SIG-M5 treated with dmso at 0.1 percent for 504 hours (cell line): ENCODE results near the gene TFDP2.
A peak's percentile ranks its signal among the peaks of the same experiment; 100 is the strongest.
"Not testable (repeated sequence)": the region's sequence is repeated elsewhere in the genome, so short reads cannot be mapped to it uniquely, and the experiment has no call there.

Experiments
- DNase-seq: peaks from one replicate; lab custom pipeline; 2025; ENCODE audit not compliant: unreplicated experiment; lab: John Stamatoyannopoulos, UW

Gene TFDP2

DNA sequence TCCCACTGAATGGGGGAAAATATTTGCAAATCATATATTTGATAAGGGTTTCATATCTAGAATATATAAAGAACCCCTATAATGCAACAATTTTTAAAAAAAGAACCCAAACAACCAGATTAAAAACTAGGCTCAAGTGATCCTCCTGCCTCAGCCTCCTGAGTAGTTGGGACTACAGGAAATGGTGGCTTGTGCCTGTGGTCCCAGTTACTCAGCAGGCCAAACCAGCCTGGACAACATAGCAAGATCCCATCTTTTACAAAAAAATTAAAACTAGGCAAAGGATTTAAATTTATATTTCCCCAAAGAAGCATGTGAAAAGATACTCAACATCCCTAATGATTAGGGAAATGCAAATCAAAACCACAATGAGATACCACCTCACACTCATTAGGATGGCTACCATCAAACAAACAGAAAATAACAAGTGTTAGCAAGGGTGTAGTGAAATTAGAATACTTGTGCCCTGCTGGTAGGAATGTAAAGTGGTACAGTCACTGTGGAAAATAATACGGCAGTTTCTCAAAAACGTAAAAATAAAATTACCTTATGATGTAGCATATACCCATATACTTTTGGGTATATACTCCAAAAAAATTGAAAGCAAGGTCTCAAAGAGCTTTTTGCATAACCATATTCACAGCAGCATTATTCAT lies 19.7 kb downstream of the TFDP2 start:
- DNase-seq: no peak

DNA sequence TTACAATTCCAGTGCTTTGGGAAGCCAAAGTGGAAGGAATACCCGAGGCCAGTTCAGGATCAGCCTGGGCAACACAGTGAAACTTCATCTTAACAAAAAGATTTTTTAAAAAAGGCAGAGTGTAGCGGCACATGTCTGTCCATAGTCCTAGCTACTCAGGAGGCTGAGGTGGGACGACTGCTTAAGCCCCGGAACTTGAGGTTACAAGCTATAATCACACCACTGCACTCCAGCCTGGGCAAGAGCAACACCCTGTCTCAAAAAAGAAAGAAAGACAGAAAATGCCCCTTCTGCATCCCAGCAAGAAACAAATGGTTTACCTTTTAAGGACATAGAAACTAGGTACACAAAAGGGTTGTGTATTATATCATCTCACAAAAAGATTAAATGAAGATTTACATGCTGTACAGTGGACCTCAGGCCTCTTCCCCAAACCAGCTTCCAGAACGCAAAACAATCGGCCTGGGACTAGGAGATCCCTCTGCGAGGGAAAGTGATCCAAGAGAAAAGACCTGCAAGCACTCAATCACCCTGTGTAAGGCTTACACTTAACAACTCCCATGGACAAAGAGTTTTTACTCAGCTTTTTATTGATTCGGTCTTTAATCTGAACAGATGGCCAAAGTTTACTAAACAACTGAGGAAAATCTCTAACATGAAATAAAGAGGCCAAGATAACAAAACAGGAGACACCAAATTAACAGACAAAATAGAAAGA lies 21.2 kb downstream of the TFDP2 start:
- DNase-seq: no peak

DNA sequence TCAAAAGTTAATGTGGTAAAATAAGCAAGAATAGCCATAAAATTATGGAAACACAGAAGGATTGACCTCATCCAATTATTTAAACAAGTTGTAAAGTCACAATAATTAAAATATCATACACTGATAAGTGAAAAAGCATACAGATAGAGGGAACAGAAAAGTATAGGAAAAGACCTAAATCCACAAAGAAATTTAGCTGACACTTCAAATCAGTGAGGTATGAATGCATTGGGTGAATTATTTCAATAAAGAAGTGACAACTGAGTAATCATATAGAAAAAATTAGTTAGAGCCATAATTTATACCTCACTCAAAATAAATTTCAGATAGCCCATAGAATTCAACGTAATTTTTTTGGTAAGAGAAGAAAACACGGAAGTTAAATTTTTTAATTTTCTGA lies 25.1 kb downstream of the TFDP2 start:
- DNase-seq: no peak

DNA sequence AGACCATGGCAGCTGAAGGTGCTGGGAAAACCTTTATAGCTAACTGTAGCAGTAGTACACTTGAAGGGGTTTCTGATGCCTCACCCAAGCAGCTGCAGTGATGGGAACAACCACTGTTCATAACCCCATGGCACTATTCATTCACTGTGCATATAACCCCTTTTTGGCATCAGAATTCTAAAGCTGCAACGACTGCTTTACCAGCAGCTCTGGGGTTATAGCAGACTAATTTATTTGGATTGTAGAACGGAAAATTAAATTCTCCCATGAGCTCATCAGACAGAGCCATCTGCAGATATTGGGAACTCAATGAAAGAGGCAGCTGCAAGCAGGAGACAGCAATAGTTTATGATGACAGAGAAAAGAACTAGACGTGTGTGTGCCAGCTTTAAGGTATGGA lies 28.6 kb downstream of the TFDP2 start:
- DNase-seq: no peak

DNA sequence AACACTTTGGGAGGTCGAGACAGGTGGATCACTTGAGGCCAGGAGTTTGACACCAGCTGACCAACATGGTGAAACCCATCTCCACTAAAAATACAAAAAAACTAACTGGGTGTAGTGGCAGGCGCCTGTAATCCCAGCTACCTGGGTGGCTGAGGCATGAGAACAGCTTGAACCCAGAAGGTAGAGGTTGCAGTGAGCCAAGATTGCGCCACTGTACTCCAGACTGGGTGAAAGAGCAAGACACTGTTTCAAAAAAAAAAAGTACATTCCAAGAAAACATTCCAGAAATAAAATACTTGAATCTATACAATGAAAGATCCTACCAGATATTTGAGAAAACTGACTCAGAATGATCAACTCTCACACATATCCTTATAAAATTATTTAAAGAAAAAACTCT lies 30.4 kb downstream of the TFDP2 start:
- no peak for DNase-seq

DNA sequence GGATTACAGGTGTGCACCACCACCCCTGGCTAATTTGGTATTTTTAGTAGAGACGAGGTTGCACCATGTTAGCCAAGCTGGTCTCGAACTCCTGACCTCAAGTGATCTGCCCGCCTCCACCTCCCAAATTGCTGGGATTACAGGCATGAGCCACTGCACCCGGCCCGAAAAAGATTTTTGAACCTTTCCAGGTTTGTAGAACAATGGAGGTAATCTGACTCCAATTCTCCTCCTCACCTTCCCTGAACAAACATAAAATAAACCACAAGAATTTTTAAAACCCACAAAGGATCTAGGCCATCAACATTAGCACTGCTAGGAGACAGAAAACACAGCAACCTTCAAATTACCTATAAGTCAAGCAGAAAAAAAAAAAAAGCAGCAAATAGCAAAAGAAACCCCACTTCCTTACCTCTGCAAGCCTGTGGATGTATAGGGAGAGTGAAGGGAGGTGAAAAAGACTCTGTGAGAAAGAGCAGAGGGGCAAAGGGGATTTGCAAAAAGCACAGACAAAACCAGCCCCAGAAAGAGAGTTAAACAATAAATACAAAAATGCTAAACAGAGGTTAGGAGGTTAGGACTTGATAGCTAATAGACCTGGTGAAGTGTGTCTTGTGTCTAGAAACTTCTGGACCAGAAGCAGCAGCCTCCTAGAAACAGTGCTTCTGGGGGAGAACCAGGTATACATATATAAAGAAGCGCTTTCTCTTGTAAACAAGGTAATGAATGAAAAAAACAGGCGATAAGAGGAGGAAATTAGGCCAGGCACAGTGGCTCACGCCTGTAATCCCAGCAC lies 32.1 kb downstream of the TFDP2 start:
- DNase-seq: peak; percentile 31

DNA sequence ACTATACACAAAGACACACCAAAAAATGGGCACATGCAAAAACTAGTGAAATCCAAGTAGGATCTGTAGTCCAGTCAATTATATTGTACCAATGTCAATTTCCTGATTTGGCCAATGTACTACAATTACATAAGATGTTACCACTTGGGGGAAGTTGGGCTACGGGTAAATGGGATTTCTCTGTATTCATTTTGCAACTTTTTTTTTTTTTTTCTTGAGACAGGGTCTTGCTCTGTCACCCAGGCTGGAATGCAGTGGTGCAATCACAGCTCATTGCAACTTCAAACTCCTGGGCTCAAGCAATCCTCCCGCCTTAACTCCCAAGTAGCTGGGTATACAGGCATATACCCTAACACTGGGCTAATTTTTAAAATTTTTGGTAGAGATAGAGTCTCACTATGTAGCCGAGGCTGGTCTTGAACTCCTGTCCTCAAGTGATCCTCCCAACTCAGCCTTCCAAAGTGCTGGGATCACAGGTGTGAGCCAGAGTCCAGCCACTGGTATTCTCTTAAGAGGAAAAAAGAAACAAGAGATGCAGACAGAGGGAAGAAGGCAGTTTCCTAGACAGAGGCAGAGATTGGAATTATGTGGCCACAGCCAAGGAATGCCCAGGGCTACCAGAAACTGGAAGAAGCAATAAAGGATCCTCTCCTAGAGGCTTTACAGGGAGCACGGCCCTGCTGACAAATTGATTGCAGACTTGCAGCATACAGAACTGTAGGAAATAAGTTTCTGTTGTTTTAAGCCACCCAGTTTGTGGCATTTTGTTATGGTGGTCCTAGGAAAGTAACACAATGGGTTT lies 33.3 kb downstream of the TFDP2 start:
- peak; percentile 47 for DNase-seq

DNA sequence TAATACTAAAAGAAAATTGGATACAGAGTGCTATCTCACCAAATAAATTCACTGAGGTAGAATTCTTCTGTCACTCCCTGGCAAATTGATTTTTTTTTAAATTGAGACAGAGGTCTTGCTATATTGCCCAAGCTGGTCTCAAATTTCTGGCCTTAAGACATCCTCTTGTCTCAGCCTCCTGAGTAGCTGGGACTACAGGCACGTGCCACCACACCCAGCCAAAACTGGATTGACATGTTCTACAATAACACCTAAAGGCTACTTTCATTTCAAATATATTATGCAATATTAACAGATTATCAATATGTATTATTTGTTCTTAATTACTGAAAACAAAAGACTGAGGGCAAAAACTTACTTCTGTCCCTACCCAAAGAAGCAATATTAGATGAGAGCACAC lies 36.7 kb downstream of the TFDP2 start:
- no peak for DNase-seq

DNA sequence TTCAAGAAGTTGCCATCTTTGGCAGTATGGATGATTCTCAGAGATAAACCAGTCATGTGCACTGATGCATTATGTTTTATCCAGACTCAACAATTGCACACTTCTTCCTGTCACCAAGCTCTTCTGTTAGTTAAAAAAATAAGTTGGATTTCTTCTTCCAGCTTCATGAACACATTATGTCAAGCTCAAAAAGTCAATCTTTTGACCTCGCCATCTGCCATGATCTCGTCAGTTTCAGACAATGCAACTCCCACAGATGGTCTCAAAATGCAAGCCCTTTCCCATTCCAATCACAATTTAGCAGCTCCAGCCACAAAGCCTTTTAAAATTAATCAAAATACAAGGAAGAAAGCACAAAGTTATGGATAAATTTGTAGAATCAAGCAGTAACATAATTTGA lies 42.8 kb downstream of the TFDP2 start:
- DNase-seq: no peak

DNA sequence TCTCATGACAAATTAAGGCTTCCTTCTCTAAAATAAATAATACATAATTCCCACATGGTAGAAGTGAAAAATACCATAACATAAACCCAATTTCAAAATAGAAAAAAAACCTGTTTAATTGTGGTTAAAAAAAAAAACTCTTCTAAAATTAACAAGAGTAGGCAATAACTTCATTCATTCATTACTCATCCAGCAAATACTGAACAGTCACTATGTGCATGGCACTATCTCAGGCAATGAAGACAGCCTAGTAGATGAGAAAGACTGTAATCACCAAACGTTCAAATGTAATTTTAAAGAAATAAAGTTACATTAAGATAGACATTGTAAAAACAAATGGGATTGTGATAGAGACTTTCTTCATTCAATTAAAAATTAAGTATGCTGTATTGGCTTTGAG lies 43.4 kb downstream of the TFDP2 start:
- no peak for DNase-seq

DNA sequence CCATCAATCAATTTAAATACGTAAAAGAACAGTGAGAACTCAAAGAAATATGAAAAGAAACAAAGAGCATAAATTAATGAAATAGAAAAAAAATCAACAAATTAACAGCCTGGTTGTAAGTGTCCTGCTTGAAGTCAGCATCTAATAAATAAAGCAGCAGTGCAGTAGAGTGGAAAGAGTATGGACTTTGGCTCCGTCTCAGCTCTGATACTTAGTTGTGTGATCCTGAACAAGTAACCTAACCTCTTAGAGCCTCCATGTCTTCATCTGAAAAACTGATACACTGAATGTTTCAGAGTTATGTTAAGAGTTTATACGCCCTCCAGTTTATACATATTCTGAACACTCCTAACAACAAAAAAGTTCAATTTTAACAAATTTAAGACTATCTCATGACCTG lies 44.6 kb downstream of the TFDP2 start:
- no peak for DNase-seq

DNA sequence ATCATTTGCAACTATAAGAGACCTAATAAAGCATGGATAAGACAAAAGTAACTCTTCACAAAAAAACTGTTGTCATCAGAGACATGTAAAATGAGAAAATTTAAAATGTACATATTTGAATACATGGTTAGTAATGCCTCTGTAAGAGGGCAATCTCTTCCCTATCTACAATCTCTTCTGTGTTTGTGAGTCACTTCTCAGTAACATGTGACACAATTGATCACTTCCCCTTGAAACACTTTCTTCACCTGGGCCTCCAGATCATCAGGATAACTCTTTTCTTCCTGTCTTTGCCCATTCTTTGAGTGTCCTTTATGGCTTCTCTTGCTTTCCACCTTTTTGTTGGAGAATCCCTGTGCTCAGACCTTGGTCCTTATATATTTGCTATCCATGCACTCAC lies 50.4 kb downstream of the TFDP2 start:
- peak; percentile 39 for DNase-seq

DNA sequence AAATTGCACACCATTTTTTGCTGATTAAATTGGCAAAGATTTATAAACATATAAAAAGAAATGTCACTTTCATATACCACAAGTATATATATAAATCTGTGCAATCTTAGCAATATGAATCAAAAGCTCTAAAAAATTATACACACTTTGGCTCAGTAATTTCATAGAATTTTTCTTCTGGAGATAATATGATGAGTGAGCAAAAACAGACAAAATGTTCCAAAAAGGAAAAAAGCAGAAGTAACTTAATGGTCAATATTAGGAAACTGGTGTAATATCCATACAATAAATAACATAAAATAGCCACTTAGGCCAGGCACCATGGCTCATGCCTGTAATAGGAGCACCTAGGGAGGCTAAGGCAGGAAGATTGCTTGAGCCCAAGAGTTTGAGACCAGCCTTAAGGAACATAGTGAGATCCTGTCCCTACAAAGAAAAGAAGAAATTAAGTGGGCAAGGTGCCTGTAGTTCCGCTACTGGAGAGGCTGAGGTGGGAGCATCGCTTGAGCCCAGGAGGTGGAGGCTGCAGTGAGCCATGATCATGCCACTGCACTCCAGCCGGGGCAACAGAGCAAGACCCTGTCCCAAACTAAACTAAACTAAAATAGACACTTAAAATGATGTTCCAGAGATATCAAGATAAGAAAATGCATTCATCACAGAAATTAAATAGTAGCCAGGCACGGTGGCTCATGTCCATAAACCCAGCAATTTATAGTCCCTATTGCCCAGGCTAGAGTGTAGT lies 52.1 kb downstream of the TFDP2 start:
- no peak for DNase-seq

DNA sequence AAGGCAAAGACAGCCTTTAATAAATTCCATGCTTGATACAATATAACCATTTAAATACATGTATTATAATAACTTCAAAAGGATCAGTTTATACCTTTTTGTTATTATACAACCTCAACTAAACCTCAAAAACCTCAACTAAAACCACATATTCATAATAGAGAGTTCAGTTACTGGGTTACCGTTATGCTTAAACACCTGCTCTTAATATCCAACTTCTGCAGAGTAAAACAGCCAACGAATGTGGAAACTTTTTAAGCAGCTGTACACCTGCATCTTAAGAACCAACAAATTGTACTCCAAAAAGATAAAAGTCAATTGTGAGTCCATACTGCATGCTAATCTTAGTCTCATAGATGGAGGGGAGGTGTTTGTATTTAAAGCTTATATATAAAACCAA lies 53.5 kb downstream of the TFDP2 start:
- no peak for DNase-seq

DNA sequence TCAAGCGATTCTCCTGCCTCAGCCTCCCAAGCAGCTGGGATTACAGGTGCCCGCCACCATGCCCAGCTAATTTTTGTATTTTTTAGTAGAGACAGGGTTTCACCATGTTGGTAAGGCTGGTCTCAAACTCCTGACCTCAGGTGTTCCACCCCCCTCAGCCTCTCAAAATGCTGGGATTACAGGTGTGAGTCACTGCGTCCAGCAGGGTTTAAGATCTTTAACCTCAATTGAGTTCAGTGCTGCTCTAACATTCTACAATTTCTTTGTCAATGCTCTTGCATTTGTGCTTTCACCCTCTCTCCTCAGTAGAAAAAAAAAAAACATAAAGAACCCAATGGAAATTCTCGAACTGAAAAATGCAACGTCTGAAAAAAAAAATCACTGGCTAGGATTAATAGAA lies 60.4 kb downstream of the TFDP2 start:
- DNase-seq: not testable (repeated sequence)

DNA sequence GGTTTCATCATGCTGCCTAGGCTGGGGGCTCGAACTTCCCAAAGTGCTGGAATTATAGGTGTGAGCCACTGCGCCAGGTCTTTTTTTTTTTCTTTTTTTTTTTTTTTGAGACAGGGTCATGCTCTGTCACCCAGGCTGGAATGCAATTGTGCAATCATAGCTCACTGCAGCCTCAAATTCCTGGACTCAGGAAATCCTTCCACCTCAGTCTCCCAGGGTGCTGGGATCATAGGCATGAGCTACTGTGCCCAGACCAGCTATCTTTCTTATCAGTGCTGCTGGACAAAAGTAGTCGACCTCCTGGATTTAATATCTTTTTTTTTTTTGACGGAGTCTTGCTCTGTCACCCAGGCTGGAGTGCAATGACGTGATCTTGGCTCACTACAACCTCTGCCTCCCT lies 60.8 kb downstream of the TFDP2 start:
- DNase-seq: no peak

DNA sequence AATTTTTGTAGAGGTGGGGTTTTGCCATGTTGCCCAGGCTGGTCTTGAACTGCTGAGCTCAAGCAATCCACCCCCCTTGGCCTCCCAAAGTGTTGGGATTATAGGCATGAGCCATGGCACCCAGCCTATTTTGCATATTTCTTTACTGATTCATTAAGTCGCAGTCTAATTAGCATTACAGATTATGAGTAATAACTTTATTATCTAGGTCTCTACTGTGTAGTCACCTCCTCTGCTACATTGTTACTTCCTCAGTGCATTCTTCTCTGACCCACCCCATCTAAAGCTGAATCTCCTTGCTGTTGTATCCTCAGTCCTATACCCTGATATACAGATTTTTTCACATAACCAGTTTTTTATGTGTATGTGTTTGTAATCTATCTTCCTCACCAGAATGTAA lies 61.7 kb downstream of the TFDP2 start:
- no peak for DNase-seq

DNA sequence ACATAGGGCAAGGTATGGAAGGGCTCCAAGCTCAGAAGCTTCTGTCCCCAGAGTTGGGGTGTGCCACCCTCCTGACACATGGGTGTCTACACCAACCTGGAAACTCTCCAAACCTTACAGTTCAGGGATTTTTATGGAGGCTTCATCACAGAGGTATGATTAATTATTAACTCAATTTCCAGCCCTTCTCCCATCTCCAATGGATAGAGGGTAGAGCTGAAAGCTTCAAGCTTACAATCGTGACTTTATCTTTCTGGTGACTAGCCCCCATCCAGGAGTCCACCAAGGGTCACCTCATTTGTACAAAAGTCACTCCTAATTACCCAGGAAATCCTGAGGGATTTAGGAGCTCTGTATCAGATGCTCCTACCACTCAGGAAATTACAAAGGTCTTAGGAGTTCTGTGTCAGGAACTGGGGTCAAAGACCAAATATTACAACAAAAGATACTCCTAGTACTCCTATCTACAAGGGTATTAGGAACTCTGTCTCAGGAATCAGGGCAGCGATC lies 62.7 kb downstream of the TFDP2 start:
- DNase-seq: no peak

DNA sequence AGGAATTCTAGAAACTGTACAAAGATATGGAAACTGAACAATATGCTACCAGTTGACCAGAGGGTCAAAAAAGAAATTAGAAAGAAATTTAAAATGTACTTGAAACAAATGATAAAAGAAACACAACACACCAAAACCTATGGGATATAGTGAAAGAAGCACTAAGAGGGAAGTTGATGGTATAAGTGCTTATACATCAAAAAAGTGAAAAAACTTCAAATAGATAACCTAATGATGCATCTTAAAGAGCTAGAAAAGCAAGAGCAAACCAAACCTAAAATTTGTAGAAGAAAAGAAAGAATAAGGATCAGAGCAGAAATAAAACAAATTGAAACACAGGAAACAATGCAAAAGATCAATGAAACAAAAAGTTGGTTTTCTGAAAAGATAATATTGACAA lies 68.2 kb downstream of the TFDP2 start:
- no peak for DNase-seq

DNA sequence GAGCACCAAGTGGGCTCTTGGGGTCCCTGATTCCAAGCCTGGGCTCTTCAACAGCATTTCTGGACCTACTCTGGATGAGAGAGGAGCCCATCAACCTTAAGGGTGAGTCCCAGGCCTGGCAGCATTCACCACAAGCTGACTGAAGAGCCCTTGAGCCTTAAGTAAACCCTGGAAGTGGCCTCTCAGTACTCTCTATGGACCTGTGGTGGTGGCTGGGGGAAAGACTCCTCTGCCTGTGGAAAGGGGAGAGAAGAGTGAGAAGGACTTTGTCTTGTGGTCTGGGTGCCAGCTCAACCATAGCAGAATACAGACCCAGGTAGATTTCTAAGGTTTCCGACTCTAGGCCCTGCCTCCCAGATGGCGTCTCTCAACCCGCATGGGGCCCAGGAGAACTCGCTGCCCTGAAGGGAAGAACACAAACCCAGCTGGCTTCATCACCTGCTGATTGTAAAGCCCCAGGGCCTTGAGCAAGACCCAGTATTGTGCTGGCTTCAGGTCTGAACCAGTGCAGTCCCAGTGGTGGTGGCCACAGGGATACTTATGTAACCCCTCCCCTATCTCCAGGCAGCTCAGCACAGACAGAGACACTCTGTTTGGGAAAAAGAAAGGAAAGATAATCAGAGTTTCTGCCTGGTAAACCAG lies 71.4 kb downstream of the TFDP2 start:
- no peak for DNase-seq
